Hindlimb muscle (tissue), 1 donor: Measurements from ENCODE around the gene CA9. TPM values are rescaled to one million over a fixed set of nuclear protein-coding genes. Genes with fewer than 3 reads are reported as not detected.

Experiments used
- DNase-seq: peaks from one replicate; pipeline ENCODE4 v3.0.0-alpha.2; 2013
- polyA plus RNA-seq: library from polyadenylated mRNA; unstranded; fragments of 120-200 nt; gene quantifications from one replicate; pipeline ENCODE4 v1.2.1, GENCODE V29; 2013; ENCODE audit not compliant: insufficient read length

Gene CA9
- polyA plus RNA-seq, 1 donor = 0.50 TPM

DNA sequence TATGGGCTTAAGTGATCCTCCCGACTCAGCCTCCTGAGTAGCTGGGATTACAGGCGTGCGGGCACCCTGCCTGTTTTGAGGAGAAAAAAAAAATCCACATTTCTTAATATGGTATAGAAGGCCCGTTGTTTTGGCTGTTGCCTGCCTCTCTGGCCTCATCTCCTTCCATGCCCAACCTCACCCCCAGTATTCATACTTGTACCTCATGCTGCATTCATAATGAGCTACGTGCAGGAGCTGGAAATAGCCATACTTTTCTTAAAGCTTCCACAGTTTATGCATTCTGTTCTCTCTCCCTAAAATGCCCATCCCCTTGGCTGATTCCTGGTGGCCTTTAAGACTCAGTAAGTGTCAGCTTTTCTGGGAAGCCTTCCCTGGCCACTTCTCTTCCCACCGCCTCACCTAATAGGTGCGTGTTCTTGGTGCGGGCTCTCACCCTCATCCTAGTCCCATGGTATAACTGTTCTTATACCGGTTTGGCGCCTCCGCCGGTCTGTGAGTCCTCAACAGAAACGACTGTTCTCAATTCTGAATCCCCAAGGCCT lies 18.1 kb downstream of the CA9 start:
- DNase-seq = no peak

DNA sequence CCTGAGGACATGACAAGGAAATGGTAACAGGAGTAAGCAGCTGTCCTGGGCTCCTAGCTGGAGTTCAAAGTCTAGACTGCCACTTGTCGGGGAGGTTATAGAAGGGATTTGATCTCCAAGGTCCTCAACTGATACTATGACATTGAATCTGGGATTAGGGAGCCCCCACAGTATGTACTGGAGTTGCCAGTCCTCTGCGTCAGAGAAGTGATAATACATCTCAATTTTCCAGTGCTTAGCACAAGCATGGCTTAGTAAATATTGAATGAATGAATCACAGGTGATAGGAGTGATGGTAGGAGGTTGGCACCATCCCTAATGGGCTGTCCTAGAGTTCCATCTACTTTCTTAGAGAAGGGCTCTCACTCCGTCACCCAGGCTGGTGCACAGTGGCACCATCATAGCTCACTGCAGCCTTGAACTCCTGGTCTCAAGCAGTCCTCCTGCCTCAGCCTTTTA lies 22.2 kb downstream of the CA9 start:
- DNase-seq = no peak

DNA sequence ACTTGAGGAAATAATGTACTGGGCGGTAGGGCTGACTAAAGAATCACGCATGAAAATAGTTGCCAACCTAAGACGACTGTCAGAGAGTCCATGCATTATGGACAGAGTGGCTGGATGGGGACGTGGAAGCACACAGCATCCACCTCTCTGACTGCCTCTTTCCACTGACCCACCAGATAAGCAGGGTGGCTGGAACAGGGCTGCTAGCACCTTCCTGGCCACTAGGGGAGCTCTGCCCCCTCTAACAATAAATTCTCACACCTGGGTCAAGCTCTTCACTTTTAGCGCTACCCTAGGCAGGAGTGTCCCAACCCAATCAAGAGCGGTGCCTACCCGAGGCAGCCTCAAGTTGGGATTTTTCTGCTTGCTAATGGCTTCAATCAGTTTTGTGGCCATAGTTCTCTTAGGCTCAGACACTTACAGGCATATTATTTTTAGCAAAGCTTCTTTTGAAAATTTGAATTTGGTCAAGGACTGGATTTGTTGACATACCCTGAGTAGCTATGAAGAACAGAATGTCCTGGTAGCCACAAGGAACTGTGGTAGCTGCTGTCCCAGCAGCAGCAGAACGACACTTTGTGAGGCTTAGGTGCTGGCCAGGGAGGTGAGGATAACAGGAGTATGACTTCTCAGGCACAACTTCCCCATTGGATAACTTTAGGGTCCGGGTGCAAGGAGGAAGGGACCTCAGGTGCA lies 22.9 kb downstream of the CA9 start:
- DNase-seq = no peak

DNA sequence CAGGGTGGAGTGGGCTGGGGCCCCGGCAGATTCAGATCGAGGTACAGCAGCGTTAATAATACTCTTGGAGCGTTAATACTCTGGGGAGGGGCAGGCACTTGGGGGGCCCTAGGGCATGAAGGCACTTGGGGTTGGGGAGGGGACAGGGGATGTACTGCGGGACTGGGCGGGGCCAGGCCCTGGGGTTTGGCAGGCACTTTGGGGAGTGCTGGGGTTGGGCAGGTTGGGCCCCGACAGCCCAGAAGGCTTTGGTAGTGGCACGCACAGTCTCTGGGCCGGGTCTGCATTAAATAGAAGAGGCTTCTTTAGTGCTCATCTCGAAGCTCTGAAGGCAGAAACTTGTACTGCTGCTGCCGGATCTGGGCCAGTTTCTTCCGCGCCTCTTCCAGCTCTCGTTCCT lies 23.8 kb downstream of the CA9 start:
- no peak for DNase-seq

DNA sequence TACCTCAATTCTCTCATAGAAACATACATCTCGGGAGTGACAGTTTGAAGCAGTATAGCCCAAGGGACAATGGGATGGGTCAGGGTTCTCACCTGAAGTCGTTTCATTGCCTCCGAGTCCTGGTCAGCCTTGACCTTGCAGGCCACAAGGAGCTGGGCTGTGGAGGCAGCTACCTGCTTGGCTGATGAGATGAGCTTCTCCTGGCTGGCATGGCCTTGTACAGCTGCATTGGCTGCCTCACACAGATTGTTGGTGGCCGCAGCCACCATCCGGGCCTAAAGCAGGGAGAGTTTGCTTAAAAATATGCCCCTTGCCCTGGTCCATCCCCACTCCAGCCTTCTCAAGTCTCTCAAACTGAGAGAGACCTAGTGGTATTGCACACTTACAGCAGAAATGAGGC lies 24.5 kb downstream of the CA9 start:
- DNase-seq = no peak

DNA sequence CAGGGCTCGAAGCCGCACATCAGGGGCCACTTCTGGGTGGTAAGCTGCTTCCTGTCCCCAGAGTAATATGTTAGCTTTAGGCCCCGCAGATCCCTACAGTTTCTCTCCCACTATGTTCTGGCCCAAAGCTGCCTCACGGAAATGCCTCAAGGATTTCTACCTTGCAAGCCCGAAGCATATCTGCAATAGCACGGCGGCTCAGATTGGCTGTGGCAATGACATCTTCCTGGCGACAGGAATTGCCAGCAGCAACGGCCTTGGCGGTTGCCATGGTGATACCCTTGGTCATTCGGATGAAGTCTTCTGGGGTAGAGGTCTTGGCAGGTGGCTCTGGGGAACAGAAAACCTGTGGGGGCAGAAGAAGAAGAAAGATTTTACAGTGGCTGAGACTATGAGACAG lies 26.3 kb downstream of the CA9 start:
- no peak for DNase-seq

DNA sequence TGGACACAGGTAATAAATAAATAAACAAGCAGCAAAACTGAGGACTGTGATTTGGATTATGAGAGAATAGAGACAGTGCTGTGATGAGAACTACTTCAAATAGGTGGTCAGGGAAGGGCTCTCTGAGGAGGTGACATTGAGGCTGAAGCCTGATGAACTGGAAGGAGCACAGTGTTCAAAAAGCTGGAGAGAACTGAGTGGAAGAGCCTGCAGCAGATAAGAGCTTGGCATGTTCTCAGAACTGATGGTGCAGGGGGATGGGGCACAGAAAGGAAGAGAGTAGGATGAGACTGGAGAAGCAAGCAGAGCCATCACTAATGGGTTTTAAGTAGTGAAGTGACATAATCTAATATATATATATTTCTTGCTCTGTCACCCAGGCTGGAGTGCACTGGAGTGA lies 27.2 kb downstream of the CA9 start:
- no peak for DNase-seq

DNA sequence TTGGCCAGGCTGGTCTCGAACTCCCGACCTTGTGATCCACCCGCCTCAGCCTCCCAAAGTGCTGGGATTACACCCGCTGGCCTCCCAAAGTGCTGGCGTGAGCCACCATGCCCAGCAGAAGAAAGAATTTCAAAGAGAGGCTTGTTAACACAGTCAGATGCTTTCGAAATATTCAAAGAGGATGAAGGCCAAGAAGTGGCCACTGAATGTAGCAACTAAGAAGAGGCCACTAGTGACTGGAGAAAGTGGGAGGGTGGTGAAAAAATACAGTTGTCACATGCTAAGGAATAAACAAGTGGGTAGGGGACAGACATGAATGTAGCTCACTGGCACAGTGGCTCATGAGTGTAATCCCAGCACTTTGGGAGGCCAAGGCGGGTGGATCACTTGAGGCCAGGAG lies 29.0 kb downstream of the CA9 start:
- DNase-seq = no peak

DNA sequence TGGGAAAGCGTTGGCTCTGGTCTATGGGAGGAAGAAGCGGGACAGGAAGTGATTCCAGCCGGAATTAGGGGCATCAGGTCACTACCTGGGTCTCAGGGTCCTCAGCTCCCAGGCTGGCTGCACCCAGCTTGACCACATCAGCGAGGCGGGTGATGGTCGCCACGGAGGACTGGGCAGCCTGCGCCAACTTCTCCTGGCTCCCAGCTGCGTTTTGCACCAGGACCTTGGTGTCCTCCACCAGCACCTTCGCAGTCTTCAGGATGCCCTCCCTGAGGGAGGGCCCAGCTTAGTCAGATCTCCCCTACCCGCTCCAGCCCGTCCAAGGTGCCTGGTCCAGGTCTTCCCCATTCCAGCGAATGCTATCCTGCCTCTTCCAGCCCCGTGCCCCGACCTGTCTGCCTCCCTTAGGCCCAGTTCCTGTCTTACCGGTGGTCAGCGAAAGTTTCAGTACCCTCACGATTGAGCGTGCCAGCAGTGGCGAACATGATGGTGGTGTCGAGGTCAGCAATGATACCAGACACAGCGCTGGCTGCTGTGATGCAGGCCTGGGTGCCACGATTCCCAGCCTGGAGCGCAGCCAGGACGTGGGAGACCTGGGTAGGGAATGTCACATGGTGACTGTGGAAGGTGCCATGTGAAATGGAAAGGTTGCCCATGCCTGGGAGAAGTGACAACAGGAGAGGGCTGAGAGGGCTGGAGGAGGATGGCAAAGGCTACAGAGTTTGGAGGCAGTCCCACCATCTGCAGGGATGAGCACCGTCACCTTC lies 30.4 kb downstream of the CA9 start:
- no peak for DNase-seq

DNA sequence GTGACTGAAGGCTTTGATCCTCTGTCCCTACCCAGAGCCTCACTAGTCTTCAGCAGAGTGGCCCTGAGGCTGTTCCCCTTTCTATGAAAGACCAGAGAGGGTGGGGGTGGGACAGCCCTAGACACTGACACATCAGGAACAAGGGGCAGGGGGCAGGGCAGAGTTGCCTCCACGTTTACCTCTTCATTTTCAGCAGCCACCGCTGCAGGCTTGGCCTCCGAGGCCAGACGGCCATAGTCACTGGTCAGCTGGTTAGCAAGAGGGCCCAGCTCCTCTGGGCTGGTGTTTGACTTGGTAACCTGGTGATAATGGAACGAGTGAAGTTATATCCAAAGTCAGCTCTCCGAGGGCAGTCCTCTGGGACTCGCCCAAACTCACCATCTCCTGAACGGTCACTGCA lies 31.6 kb downstream of the CA9 start:
- DNase-seq = no peak

DNA sequence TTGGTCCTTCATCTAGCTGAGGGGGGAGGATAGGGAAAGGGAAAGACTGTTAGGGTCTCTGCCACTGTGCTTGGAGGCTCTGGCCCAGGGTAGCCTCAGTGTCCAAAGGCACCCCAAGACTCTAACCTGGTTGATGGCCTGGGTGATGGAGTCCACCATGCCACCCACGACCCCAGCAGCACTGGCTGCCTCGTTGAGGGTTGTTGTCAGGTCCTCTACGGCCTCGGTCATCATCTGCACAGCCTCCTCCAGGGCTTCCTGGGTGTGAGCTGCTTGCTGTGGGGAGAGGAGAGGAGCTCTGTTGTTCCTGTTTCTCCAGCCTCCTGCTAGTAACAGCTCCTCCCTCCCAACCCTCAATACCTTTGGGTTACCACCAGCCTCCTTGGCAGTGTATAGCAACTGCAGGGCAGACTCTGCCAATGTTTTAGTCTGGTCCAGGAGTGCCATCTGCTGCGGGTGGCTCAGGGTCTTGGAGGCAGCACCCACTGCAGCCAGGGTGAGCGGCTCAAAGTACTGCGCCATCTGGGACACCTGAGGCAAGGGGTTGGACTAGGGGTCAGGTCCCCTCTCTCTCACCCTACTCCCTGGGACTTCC lies 32.2 kb downstream of the CA9 start:
- DNase-seq = no peak

DNA sequence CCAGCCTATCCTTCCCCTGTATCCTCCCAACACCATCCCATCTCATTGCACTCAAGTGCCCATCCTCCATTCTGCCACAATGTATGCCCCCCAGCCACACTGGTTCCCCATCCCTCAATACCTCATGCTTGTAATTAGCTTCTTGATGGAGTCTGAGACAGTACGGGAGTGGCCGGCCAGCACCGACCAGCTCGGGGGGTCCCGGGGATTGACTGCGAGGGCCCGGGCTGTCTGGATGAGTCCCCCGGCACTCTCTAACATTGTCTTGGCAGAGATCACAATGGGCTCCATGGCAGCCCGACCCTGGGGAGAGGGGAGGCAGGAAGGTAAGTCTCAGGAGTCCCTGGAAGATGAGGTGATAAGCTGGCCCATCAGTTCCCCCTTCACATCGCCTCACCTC lies 33.2 kb downstream of the CA9 start:
- no peak for DNase-seq

DNA sequence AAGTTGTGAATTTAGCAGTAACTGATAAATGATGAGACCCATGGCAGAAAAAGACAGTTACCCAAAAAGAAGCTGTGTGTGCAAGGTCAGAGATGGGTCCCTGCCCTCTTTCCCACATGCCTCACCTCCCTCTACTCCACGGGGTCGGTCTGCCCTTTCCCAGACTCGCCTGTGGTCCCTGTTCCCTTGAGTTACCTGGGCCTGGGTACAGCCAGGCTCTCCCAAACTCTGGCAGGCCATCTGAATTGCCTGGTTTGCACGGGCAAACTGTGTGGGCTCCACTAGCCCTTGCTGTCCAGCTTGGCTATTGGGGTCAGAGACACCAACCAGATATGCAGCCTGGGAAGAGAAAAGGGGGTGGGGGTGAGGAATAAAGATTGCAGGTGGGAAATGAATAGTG lies 34.4 kb downstream of the CA9 start:
- DNase-seq = no peak

DNA sequence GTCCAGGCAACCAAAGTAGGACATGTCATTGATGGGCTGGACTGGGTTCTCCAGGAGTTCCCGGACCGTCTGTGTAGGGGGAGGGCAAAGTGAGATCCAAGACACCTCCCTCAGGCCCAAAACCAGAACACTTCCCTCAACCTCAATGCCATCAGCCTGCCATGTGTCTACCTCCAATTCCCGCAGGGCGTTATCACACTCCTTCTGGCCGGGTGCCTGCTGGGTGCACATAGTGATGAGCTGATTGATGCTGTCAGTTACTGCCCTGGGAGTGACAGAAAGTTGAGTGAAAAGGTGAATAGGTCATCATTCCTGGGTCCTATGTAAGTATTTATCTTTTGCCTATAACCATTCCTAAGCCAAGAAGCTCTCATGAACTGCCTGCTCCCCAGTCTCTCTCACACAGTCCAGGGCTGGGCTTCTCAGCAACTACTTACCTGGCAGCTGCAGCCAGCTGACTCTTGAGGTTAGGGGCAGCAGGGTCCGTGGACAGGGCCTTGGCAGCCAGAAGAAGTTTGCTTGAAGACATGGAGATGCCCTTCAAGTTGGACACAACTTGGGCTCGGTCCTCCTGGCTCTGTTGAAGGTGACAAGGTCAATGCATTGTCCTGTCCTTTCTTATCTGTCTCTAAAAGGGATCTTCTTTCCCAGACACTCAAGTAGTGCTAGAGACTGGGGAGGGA lies 37.2 kb downstream of the CA9 start:
- no peak for DNase-seq

DNA sequence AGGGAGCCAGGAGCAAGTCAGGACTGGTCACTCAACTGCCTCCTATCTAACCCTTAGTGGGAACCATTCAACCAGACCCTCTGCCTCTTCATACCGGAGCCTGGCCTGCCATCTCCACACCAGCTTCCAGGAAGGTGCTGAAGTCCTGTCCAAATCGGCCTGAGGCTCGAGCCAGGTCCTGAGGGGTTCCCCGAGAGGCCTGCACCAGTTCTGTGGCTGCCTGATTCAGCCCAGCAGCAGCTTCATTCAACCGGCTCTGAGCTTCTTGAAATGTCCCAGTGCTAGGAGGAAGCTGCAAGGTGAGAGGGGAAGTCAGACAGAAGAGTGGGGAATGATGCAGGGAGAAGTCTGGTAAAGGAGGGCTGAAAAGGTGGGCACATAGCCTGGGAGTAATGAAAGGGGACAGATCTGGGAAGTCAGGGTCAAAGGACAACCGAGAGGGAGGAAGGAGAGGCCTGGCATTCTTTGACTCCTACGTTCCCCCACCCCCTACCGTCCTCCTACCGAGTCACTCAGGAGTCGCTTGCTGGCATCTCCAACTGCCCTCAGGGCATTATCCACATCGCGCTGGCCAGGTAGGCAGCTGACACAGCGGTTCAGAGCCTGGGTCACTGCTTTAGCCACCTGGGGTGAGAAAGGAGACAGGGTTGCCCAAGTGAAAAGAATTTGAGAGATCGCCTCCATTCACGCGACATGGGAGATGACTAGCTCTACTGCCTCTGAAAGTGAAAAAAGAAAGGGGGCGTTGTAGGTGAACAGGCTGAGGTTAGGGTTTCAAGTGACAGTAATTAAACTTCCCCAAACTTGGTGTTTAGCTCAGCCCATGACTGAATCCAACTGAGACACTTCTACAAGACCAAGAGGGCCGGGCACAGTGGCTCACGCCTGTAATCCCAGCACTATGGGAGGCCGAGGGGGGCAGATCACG lies 38.0 kb downstream of the CA9 start:
- DNase-seq = no peak

DNA sequence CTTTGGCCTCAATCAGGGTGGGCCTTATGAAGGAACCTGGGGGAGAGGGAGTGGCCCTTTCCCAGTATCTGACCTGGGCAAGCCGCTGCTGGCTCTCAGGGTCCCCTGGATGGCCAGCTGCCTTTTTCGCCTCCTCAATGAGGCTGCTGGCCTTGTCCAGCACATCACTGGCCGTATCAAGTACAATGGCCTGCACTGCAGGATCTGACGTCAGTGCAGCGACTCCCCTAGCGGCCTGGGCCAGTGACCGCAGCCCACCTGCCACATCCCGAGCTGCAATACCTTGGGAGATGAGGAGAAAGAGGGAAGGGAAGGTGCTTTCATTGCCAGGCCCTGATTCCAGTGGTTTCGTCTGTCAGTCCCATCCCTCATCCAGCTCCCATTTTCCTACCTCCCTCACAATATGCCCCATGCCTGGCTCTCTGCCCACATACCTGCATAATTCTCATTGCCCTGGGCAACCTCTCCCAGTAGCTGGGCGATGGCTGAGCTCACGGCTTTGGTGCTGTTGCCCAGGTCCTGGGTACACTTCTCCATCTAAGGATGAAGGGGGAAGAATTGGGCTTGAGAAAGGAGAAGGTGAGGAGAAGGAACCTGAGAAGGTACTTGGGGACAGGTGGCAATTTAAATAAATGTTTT lies 39.2 kb downstream of the CA9 start:
- DNase-seq = no peak

DNA sequence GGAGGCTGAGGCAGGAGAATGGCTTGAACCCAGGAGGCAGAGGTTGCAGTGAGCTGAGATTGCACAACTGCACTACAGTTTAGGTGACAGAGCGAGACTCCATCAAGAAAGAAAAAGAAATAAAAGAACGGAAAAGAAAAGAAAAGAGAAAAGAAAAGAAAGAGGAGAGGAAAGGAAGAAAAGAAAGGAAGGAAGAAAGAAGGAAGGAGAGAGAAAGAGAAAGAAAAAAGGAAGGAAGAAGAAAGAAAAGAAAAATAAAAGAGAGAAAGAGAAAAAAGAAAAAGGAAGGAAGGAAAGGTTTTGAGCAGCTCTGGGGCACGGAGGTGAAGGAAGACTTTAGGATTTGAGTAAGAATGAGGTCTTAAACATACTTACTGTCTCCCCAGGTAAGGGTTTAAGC lies 39.9 kb downstream of the CA9 start:
- no peak for DNase-seq

DNA sequence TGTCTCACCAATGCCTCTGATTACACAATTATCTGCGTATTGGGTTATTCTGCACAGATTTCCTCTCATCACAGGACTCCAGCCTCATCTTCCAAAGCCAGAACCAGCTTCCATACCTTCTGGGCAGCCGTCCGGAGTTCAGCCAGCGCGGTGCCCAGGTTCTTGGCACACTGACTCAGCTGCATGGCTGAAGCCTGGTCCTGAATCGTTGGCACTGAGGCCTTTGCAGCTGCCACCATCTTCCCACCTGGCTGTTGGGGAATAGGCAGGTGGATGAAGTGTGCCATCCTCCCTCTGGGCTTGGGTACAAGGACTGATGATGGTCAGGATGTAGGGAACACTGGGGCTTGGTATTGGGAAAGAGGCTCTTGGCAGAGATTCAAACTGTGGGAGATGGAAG lies 40.4 kb downstream of the CA9 start:
- no peak for DNase-seq

DNA sequence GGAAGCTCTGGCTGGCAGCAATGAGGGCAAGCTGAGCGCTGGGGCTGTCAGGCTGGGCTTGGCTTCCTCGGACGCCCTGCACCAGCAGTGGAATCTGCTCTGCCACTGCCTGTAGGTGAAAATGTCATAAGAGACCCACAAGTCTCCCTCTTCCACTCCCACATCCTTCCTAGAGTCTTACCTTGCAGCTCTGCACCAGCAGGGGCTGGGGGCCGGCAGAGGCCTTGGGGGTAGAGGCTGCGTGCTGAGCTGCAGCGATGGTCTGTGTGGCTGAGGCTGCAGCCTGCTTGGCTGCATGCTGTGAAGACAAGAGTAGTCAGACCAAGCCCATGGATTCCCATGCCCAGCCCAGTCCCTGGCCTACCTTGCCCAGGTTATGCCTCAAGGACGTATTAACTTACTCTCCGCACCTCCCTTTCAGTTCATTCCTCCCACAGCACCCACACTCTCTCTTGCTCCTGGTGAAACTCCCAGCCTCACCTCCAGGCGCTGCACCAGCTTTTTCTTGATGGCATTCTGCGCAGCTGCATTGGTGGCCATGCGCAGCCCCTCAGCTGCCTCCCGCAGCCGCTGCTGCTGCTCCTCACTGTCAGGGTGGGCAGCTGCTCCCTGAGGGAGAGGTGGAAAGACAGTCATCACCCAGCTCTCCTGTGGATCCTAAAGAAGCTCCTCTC lies 41.0 kb downstream of the CA9 start:
- DNase-seq = no peak

DNA sequence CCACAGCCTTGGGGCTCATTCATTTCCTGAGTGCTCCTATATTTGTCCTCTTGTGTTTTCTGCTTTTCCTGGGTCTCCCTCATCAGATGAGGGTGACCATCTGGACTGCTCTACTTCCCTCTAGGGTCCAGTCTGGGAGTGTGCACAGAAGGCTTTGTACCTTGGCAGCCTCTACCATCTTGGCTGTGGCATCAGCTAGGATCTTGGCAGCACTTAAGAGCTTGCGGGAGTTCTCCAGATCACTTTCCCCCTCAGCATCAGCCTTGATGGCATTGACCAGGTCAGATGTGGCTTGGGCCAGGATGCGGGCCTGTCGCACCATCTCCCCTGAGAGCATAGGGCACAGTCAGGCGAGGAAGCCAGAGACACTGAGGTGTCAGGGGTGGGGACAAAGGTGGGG lies 42.5 kb downstream of the CA9 start:
- no peak for DNase-seq
